A549 (cell line): ENCODE measurements around the gene EHBP1.

Experiments used
- CTCF ChIP-seq: fragments of >200 bp; sonication (Bioruptor Twin); formaldehyde crosslinking; IDR thresholded peaks from 3 replicates; pipeline ENCODE4 v1.5.1; 2016
- EP300 ChIP-seq, 2 experiments: fragments of >200 bp; sonication (Bioruptor Twin); formaldehyde crosslinking; IDR thresholded peaks; 2 replicates in 1 of 2; 3 replicates in 1 of 2; pipeline ENCODE4 v1.6.1; 2016 to 2017
- HMGXB4 ChIP-seq: fragments of 250-450 bp; sonication (Bioruptor Pico); IDR thresholded peaks from 2 replicates; pipeline ENCODE4 v1.5.0; 2021; ENCODE audit warnings: mild to moderate bottlenecking, moderate library complexity, borderline replicate concordance
- MAFK ChIP-seq: fragments of 450-650 bp; IDR thresholded peaks from 2 replicates; pipeline ENCODE4 v1.6.1; 2014; ENCODE audit not compliant: partially characterized antibody
- NFE2L2 ChIP-seq: fragments of 150-350 bp; conservative IDR thresholded peaks from 2 replicates; pipeline ENCODE4 v1.6.1; 2014; ENCODE audit warnings: low read length
- NPAS2 ChIP-seq: fragments of 250-450 bp; sonication (Bioruptor Pico); IDR thresholded peaks from 2 replicates; pipeline ENCODE4 v1.8.0; 2022; ENCODE audit warnings: mild to moderate bottlenecking, moderate library complexity, borderline replicate concordance
- PBX3 ChIP-seq: IDR thresholded peaks from 2 replicates; pipeline ENCODE4 v1.6.1; 2012
- POLR2A ChIP-seq: IDR thresholded peaks from 2 replicates; pipeline ENCODE4 v1.6.1; 2012; ENCODE audit warnings: mild to moderate bottlenecking, low read length
- RFX5 ChIP-seq: fragments of 450-650 bp; IDR thresholded peaks from 2 replicates; pipeline ENCODE4 v1.7.1; 2014; ENCODE audit warnings: antibody characterized with exemption, mild to moderate bottlenecking, moderate library complexity
- ZSCAN20 ChIP-seq: fragments of 250-450 bp; sonication (Bioruptor Pico); IDR thresholded peaks from 2 replicates; pipeline ENCODE4 v1.8.0; 2022; ENCODE audit warnings: mild to moderate bottlenecking, moderate library complexity
- TF ChIP-seq, protein P1 (sequence below): IDR thresholded peaks from 2 replicates; pipeline ENCODE4 v1.6.1; 2012

- TF ChIP-seq NFE2L2 (no peak), MAFK (no peak), CTCF (no peak), EP300 (IDR thresholded peaks at IDR 0.05) (no peak), PBX3 (no peak), RFX5 (no peak), NPAS2 (CRISPR knock-in tag) (no peak), POLR2A (no peak), HMGXB4 (CRISPR knock-in tag) (no peak), ZSCAN20 (no peak)
- TF ChIP-seq, protein P1, sequence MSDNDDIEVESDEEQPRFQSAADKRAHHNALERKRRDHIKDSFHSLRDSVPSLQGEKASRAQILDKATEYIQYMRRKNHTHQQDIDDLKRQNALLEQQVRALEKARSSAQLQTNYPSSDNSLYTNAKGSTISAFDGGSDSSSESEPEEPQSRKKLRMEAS = no peak
Measured at GRCh38 chr2:62741954-62742722, 36.6 kb downstream of the EHBP1 start.
